HepG2 (cell line): Measurements from ENCODE around the gene CLEC20A. TPM values are rescaled to one million over a fixed set of nuclear protein-coding genes. Genes with fewer than 3 reads are reported as not detected.

ENCODE experiments used
- ATAC-seq: fragments of 200-7000 bp; cut with Tn5 transposase; 3 replicates; pipeline ENCODE4 v1.9.1; 2020; ENCODE audit warnings: mild to moderate bottlenecking, moderate library complexity
- BruUV-seq: library from RNA; stranded (reverse); fragments of 400-500 nt; replicated peaks from 2 replicates; lab custom pipeline; 2021; lab: Mats Ljungman, UMichigan
- CTCF ChIA-PET: fragments of 300-600 bp; formaldehyde crosslinking; extraction: SDS; loops from one replicate; lab custom pipeline; 2021; ENCODE audit warnings: low total read pairs, inconsistent platforms, low intra/inter-chr PET ratio; lab: Yijun Ruan, JAX
- POLR2A ChIA-PET: fragments of 350-600 bp; sonication (Branson Sonifier 250); formaldehyde crosslinking; loops from one replicate; lab custom pipeline; 2020; ENCODE audit warnings: antibody characterized with exemption, inconsistent platforms; lab: Yijun Ruan, JAX
- DNase-seq: peaks from one replicate; pipeline ENCODE4 v3.0.0-alpha.2; 2015; ENCODE audit warnings: low spot score
- FAIRE-seq: peaks from 3 replicates; lab custom pipeline; 2011; peaks lifted over from hg19 to GRCh38; lab: Jason Lieb, UNC
- H2AFZ ChIP-seq: one replicate; pipeline ENCODE4 v1.6.1; 2011; ENCODE audit warnings: low read length, inconsistent platforms
- H3K27ac ChIP-seq: fragments of 300-600 bp; 3 replicates; pipeline ENCODE4 v1.8.0; 2011; ENCODE audit warnings: mixed run types, mild to moderate bottlenecking, mixed read lengths, low read length, inconsistent platforms; ENCODE audit not compliant: insufficient read depth; ENCODE audit errors: extremely low read length
- H3K27me3 ChIP-seq, 2 experiments: fragments of 200-600 bp in 1 of 2; 2 replicates in 1 of 2; 3 replicates in 1 of 2; pipeline versions ENCODE4 v1.6.0 to v1.8.0; 2011; ENCODE audit warnings: low read length in 2 of 2, mild to moderate bottlenecking in 2 of 2, moderate library complexity in 2 of 2, inconsistent platforms in 1 of 2; ENCODE audit not compliant: insufficient read depth in 2 of 2, control insufficient read depth in 1 of 2
- H3K36me3 ChIP-seq, 2 experiments: fragments of 200-600 bp in 1 of 2; replicated peaks in 1 of 2; 2 replicates in 1 of 2; 3 replicates in 1 of 2; pipeline versions ENCODE4 v1.5.1 to v1.8.0; 2011; ENCODE audit warnings: low read length in 2 of 2, inconsistent platforms in 1 of 2; ENCODE audit not compliant: insufficient read depth in 2 of 2, control insufficient read depth in 1 of 2
- H3K4me1 ChIP-seq: 2 replicates; pipeline ENCODE4 v1.5.1; 2012; ENCODE audit warnings: low read length, inconsistent platforms; ENCODE audit not compliant: insufficient read depth
- H3K4me2 ChIP-seq: 2 replicates; pipeline ENCODE4 v1.6.0; 2011; ENCODE audit warnings: low read depth, low read length, inconsistent platforms
- H3K4me3 ChIP-seq, 3 experiments: fragments of 200-600 bp in 1 of 3; sonication (generic), shearing (Covaris generic) in 1 of 3; replicated peaks in 1 of 3; 2 replicates each; pipeline ENCODE4 v1.5.1; 2011 to 2016; ENCODE audit warnings: low read length in 3 of 3, inconsistent platforms in 2 of 3, low read depth in 2 of 3, mild to moderate bottlenecking in 2 of 3, control low read depth in 1 of 3, mixed read lengths in 1 of 3; ENCODE audit not compliant: insufficient read depth in 1 of 3
- H3K79me2 ChIP-seq: one replicate; pipeline ENCODE4 v1.6.1; 2011; ENCODE audit warnings: low read length, inconsistent platforms; ENCODE audit not compliant: insufficient read depth
- H3K9ac ChIP-seq: 2 replicates; pipeline ENCODE4 v1.6.0; 2011; ENCODE audit warnings: mild to moderate bottlenecking, low read depth, low read length, inconsistent platforms; ENCODE audit not compliant: insufficient read depth
- H3K9me3 ChIP-seq: 2 replicates; pipeline ENCODE4 v1.5.1; 2012; ENCODE audit warnings: mild to moderate bottlenecking, low read length
- H4K20me1 ChIP-seq: 2 replicates; pipeline ENCODE4 v1.6.0; 2011; ENCODE audit warnings: inconsistent platforms, mild to moderate bottlenecking, low read length, moderate library complexity; ENCODE audit not compliant: insufficient read depth
- ATF6 ChIP-seq: sonication (generic); formaldehyde crosslinking; conservative IDR thresholded peaks from 2 replicates; pipeline ENCODE4 v1.4.0; 2020; ENCODE audit warnings: missing genetic modification reagents
- CBFB ChIP-seq: sonication (generic); formaldehyde crosslinking; IDR thresholded peaks from 2 replicates; pipeline ENCODE4 v1.4.0; 2020; ENCODE audit warnings: missing genetic modification reagents
- IKZF5 ChIP-seq: IDR thresholded peaks from 2 replicates; pipeline ENCODE4 v1.6.1; 2018; ENCODE audit warnings: missing genetic modification reagents, mild to moderate bottlenecking, missing compliant biosample characterization
- MIXL1 ChIP-seq: IDR thresholded peaks from 2 replicates; pipeline ENCODE4 v1.6.1; 2016
- NR1H2 ChIP-seq: sonication (generic); formaldehyde crosslinking; IDR thresholded peaks from 2 replicates; pipeline ENCODE4 v1.8.1; 2022; ENCODE audit warnings: low read depth, missing genetic modification reagents, borderline replicate concordance
- SP2 ChIP-seq: sonication (generic); formaldehyde crosslinking; IDR thresholded peaks from 2 replicates; pipeline ENCODE4 v1.5.1; 2020; ENCODE audit warnings: mild to moderate bottlenecking, missing genetic modification reagents
- TARDBP ChIP-seq: sonication (generic); formaldehyde crosslinking; IDR thresholded peaks from 2 replicates; pipeline ENCODE4 v1.8.0; 2022; ENCODE audit warnings: mild to moderate bottlenecking, missing genetic modification reagents
- ZNF644 ChIP-seq: IDR thresholded peaks from 2 replicates; pipeline ENCODE4 v1.6.1; 2016; ENCODE audit warnings: low read depth
- WGBS: methylation state at CpG from one replicate; pipeline ENCODE4 v1.1.6; 2017; ENCODE audit warnings: low lambda C conversion rate; 5-methylcytosine and 5-hydroxymethylcytosine counted together
- in situ Hi-C: cut with HindIII; loops from 2 replicates; pipeline ENCODE4 v1.10.0; 2017; ENCODE audit warnings: low pct_unique_long_range_greater_than_20kb; ENCODE audit not compliant: extremely low pct_ligation_motif_present
- intact Hi-C: fragments of 100-400 bp; cut with micrococcal nuclease; formaldehyde crosslinking; loops from one replicate; pipeline ENCODE4 v1.10.0; 2022; ENCODE audit not compliant: unreplicated experiment
- polyA plus RNA-seq, 8 experiments: library from polyadenylated mRNA; depleted of rRNA in 3 of 8; stranded (reverse) in 7 of 8; unstranded in 1 of 8; fragments of >200 nt; fragmentation: Illumina TruSeq in 4 of 8; extraction: Trizol in 4 of 8; gene quantifications; 2 replicates each; pipeline versions ENCODE4 v1.2.1 to v1.2.3, GENCODE V29; 2011 to 2016; ENCODE audit warnings: low read depth in 4 of 8, missing spikeins in 1 of 8, mixed read lengths in 1 of 8; ENCODE audit not compliant: insufficient read depth in 1 of 8
- total RNA-seq, 5 experiments: library from RNA; depleted of rRNA; stranded (reverse); fragments of >200 nt; fragmentation: Illumina TruSeq; extraction: Trizol; gene quantifications; 2 replicates each; pipeline ENCODE4 v1.2.3, GENCODE V29; 2016; ENCODE audit warnings: low read depth in 1 of 5
- TF ChIP-seq, protein P1 (sequence below): IDR thresholded peaks from 2 replicates; pipeline ENCODE4 v1.6.1; 2016; ENCODE audit warnings: missing compliant biosample characterization, missing genetic modification reagents, borderline replicate concordance

Gene CLEC20A
- total and polyA plus RNA-seq, 2 of the 13 experiments (the other 11 are each of a cell fraction or from before 2014, with no cell fraction given) = not detected

- Histone ChIP-seq H3K36me3 (peaks cover 0 to 5% of the 10 kb centered on the region in 2 experiments; a peak in 1 of 5 replicates), H3K27me3 (no peaks in the 10 kb centered on the region; a peak in 1 of 5 replicates), H3K4me2 (peak overlapping the region; percentile 98), H2AFZ (no peak overlapping the region)
- ChIA-PET POLR2A (interaction anchor here (0.9 to 2.5 kb wide), 8 partner anchors 12 to 476 kb away, joined by 3 to 26 read pairs (median 8); partner anchors contain the start of gene RALGPS2), CTCF (interaction anchor here (0.9 to 2.6 kb wide), 4 partner anchors 9 to 459 kb away, joined by 3 to 28 read pairs (median 8); partner anchors contain the start of gene RALGPS2)
- ATAC-seq = no peak
- TF ChIP-seq MIXL1 (CRISPR knock-in tag) (no peak), TARDBP (CRISPR knock-in tag) (no peak), ATF6 (CRISPR knock-in tag) (no peak), NR1H2 (no peak), SP2 (CRISPR knock-in tag) (no peak), ZNF644 (CRISPR knock-in tag) (no peak), IKZF5 (no peak), CBFB (CRISPR knock-in tag) (no peak)
- TF ChIP-seq, protein P1, sequence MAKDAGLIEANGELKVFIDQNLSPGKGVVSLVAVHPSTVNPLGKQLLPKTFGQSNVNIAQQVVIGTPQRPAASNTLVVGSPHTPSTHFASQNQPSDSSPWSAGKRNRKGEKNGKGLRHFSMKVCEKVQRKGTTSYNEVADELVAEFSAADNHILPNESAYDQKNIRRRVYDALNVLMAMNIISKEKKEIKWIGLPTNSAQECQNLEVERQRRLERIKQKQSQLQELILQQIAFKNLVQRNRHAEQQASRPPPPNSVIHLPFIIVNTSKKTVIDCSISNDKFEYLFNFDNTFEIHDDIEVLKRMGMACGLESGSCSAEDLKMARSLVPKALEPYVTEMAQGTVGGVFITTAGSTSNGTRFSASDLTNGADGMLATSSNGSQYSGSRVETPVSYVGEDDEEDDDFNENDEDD (CRISPR knock-in tag) = no peak
- TF ChIP-seq, all 625 proteins: peak for 0
- H3K9ac ChIP-seq = peak overlapping the region; percentile 77; the same call in 1 of the 2 replicates
- 21% methylated on average over 5 of the region's 5 CpGs for WGBS
- no peaks in the 10 kb centered on the region for H3K9me3 ChIP-seq
- H3K4me3 ChIP-seq = peak overlapping the region; percentile 72 to 91 (median 87)
- peaks cover 66% of the 10 kb centered on the region for H3K4me1 ChIP-seq
- no TSS peak for BruUV-seq
- H3K79me2 ChIP-seq = peaks cover 10% of the 10 kb centered on the region
- peak overlapping the region; percentile 92 for H3K27ac ChIP-seq
- FAIRE-seq (no peak), DNase-seq (no peak)
- intact Hi-C loops (loop anchor here (10.0 kb wide), 3 partner anchors 83 to 333 kb away; partner anchors contain the start of gene ANGPTL1), in situ Hi-C loops (no loop called here)
- no peaks in the 10 kb centered on the region for H4K20me1 ChIP-seq
Observed at GRCh38 chr1:178541379-178541778, 44.6 kb upstream of the CLEC20A start.
